Fibroblast of skin of left quadriceps (primary cell): ENCODE measurements around the gene C8A.

Source experiments
- DNase-seq, 2 experiments: peaks; one replicate each; pipeline ENCODE4 v3.0.0-alpha.2; 2013; ENCODE audit warnings: low read depth in 2 of 2

The C8A gene

GRCh38 chr1:56965916-56966697, 111.5 kb downstream of the C8A start, which contains the start of gene C8B:
C8B (minus strand) TSS chr1:56966015; CDS start chr1:56965948, 67 bp downstream.
- no peak for DNase-seq

DNA sequence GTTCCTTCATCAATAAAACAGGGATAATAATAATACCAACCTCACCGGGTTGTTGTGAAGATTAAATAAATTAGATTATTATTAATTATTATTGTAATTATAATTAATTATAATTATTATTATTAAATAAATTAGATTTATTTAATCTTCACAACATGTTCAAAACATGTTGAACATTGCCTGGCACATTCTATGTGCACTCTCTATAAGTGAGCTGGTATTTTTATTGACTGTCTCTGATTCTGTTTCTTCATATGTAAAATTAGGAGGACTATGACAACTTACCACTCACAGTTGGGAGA, 112.1 kb downstream of the C8A start:
- no peak for DNase-seq

GRCh38 chr1:56967355-56967754, 112.8 kb downstream of the C8A start:
- DNase-seq: no peak
